ENCODE results near the gene EID2.

Gene EID2

DNA sequence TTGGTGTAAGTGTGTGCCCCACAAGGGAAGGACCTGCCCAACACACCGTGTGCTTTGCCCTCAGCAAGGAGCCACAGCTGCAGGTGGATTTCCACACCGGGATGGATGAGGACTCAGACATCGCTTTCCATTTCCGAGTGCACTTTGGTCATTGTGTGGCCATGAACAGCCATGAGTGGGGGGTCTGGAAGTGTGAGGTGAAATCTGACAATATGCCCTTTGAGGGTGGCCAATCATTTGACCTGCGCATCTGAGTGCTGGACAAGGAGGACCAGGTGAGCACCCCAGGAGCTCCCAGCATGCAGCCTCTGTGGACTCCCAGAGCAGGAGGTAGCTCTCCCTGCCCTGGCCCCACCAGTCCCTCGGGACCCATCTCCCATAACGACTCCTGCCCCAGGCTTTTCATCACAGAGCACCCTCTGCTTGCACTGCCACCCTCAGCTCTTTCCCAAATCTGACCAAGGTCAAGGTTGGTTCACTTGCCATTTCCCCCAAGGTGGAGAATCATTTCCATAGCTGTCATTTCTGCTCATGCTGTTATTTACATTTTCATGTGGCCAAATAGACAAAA lies 13.2 kb upstream of the EID2 start:
- TF ChIP-seq, protein P1, sequence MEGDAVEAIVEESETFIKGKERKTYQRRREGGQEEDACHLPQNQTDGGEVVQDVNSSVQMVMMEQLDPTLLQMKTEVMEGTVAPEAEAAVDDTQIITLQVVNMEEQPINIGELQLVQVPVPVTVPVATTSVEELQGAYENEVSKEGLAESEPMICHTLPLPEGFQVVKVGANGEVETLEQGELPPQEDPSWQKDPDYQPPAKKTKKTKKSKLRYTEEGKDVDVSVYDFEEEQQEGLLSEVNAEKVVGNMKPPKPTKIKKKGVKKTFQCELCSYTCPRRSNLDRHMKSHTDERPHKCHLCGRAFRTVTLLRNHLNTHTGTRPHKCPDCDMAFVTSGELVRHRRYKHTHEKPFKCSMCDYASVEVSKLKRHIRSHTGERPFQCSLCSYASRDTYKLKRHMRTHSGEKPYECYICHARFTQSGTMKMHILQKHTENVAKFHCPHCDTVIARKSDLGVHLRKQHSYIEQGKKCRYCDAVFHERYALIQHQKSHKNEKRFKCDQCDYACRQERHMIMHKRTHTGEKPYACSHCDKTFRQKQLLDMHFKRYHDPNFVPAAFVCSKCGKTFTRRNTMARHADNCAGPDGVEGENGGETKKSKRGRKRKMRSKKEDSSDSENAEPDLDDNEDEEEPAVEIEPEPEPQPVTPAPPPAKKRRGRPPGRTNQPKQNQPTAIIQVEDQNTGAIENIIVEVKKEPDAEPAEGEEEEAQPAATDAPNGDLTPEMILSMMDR (IDR thresholded peaks at IDR 0.05; ENCODE audit: borderline replicate concordance, control extremely low read depth, extremely low read depth, insufficient read depth, missing control alignments) = no peak
- no peak for DNase-seq (ENCODE audit: low spot score)
- in situ Hi-C loops (cut with MboI; ENCODE audit: low sequenced_read_pairs, unreplicated experiment) = loop anchor here (10.0 kb wide), 1 partner anchor 292 kb away; the partner anchor contains the start of gene FBL

DNA sequence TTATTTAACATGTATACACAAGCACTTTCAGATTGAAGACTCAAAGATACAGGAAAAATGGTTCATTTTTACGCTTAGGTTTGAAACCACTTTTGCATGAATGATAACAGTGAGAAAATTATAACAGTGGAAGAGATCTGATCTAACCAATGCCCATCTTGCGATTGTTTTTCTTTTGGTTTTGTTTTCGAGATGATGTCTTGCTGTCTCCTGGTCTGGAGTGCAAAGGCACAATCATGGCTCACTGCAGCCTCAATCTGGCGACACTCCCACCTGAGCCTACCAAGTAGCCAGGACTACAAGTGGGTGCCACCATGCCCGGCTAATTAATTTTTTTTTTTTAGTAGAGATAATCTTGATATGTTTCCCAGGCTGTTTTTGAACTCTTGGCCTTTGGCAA lies 10.2 kb upstream of the EID2 start:
- no peak for DNase-seq (ENCODE audit: low spot score)
- TF ChIP-seq, protein P1 (IDR thresholded peaks at IDR 0.05; ENCODE audit: borderline replicate concordance, control extremely low read depth, extremely low read depth, insufficient read depth, missing control alignments) = no peak
- in situ Hi-C loops (cut with MboI; ENCODE audit: low sequenced_read_pairs, unreplicated experiment) = loop anchor here (10.0 kb wide), 1 partner anchor 295 kb away; the partner anchor contains the start of gene FBL

DNA sequence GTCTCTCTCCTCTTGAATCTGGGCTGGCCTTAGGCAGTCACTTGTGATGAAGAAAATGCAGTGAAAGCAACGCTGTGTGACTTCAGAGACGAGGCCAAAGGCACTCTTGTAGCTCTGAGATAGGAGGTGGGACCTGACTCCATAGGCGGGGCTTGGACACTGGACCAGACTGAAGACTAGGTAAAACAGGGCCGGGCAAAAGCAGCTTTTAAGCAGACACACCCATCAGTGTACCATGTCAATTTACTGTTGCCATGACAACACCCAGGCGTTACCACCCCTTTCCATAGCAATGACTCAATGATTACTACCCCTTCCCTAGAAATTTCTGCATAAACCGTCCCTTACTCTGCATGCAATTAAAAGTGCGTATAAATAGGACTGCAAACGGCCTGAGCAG lies 6.6 kb upstream of the EID2 start:
- in situ Hi-C loops (cut with MboI; ENCODE audit: low sequenced_read_pairs, unreplicated experiment) = loop anchor here (5.0 kb wide), 1 partner anchor 126 kb away; no protein-coding TSS in a partner anchor
- DNase-seq (ENCODE audit: low spot score) = no peak

GRCh38 chr19:39544911-39545310 lies 5.0 kb upstream of the EID2 start:
- TF ChIP-seq, protein P1 (IDR thresholded peaks at IDR 0.05; ENCODE audit: borderline replicate concordance, control extremely low read depth, extremely low read depth, insufficient read depth, missing control alignments) = no peak
- in situ Hi-C loops (cut with MboI; ENCODE audit: low sequenced_read_pairs, unreplicated experiment) = loop anchor here (5.0 kb wide), 1 partner anchor 127 kb away; no protein-coding TSS in a partner anchor
- no peak for DNase-seq (ENCODE audit: low spot score)

More for the DNA sequence above, 6.6 kb upstream of the EID2 start:
- TF ChIP-seq, protein P1 (IDR thresholded peaks at IDR 0.05; ENCODE audit: borderline replicate concordance, control extremely low read depth, extremely low read depth, insufficient read depth, missing control alignments) = no peak

GRCh38 chr19:39544226-39544903 lies 4.4 kb upstream of the EID2 start:
- TF ChIP-seq, protein P1 (IDR thresholded peaks at IDR 0.05; ENCODE audit: borderline replicate concordance, control extremely low read depth, extremely low read depth, insufficient read depth, missing control alignments) = no peak
- in situ Hi-C loops (cut with MboI; ENCODE audit: low sequenced_read_pairs, unreplicated experiment) = no loop called here
- DNase-seq (ENCODE audit: low spot score) = no peak

GRCh38 chr19:39543477-39543857 lies 3.5 kb upstream of the EID2 start:
- in situ Hi-C loops (cut with MboI; ENCODE audit: low sequenced_read_pairs, unreplicated experiment) = no loop called here
- TF ChIP-seq, protein P1 (IDR thresholded peaks at IDR 0.05; ENCODE audit: borderline replicate concordance, control extremely low read depth, extremely low read depth, insufficient read depth, missing control alignments) = no peak

More at GRCh38 chr19:39543477-39543857, 3.5 kb upstream of the EID2 start:
- DNase-seq (ENCODE audit: low spot score) = no peak
